GM19328 (cell line): Measurements from ENCODE around the gene RAD51AP1.

Source experiments
- ATAC-seq: cut with Tn5 transposase; IDR thresholded peaks from one replicate; pipeline ENCODE4 v1.9.1; 2021; ENCODE audit warnings: mild to moderate bottlenecking, moderate library complexity; ENCODE audit not compliant: unreplicated experiment

Gene RAD51AP1

DNA sequence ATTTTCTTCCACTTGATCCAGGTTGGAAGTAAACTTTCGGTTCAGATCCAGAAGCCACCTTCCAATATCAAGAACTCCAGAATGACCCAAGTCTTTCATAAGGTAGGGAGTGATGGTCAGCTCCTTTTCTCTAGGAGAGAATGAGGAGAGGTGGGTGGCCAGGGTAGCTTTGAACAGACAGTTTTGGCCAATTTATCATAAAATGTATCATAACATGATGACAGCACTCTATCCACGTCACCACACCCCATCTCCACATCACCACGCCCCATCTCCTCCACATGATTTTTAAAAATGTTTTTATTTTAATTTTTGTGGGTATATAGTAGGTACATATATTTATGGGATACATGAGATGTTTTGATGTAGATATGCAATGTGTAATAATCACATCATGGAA, 50.2 kb downstream of the RAD51AP1 start:
- no peak for ATAC-seq

DNA sequence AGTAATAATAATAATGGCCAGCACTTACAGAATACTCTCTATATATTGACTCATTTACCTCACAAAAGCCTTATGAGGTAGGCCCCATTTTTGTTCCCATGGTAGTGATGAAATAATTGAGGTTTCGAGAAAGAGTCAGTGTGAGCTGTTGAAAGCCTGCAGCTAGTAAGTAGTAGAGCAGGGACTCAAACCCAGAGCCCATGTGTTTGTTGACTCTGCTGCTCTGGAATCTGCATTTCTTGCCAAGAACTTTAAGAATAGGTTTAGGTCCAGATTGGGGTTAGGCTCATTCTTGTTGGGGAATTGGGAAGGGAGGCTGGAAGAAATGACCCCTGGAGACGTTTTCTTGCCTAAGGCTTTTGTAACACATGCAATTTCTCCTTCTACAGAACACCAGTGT, 51.3 kb downstream of the RAD51AP1 start:
- ATAC-seq: no peak

DNA sequence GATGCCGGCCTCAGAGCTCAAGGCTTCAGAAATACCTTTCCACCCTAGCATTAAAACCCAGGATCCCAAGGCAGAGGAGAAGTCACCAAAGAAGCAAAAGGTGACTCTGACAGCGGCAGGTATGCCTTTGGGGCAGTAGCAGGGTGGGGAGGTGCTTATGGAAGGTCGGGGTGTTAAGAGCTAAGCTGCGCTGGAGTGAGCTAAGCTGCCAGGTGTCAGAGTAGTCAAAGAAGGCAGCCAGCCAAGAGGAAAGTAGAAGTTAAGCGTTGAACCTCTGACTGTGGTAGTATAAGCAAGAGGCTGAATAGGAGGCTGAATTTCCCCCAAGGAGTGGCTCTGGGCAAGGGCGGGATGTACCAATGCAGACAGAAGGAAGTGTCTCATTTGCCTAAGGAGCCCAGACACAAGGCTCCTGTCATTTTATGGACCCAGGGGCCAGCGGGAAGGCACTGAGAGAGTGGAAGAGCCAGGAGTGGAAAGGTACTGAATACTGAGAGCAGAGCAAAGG, 52.5 kb downstream of the RAD51AP1 start:
- ATAC-seq: no peak

DNA sequence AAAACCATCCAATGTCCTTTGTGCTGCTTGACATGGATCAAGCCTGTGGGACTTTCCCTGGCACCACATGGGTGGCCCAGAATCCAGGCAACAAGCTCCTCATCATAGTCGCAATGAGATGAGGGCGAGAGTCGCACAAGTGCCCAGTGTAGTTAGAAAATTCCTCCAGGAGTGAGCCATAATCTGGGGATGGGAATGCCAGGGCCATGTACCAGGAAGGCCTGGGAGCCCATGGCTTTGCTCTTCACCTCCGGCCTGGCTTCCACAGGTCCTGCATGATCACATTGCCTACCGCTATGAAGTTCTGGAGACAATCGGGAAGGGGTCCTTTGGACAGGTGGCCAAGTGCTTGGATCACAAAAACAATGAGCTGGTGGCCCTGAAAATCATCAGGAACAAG, 57.2 kb downstream of the RAD51AP1 start:
- no peak for ATAC-seq

DNA sequence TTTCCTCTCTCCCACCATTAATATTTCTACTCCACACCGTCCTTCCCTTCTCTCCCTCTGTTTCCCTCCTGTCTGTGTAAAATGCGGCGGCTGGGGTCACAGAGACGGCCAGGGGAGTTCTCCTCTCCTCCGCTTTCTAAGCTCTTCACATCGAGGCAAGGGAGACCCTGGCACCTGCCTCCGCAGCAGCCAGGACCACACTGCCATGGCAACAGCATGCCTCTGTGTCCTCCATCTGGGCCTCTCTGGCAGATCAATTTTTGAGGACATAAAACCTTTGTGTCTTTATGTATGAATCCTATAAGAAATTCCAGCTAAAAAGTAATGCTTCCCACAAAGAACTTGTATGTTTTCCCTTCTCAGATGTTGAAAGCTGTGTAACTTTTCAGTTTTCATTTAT, 64.7 kb downstream of the RAD51AP1 start:
- ATAC-seq: no peak

DNA sequence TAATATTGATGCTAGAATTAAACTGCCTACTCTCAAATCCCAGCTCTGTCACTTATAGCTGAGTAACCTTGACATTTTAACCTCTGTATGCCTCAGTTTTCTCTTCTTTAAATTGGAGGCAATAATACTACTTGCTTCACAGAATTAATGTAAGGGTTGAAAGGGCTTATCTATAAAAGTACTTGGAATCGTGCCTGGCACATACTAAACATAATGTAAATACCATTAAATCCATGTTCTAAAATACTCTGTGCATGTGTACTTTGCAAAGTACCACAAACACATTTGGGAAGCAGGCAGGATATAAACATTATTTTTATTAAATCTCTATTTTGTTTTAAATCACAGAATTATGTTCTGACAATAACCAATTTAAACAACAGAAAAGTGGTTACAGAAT, 65.3 kb downstream of the RAD51AP1 start:
- no peak for ATAC-seq

DNA sequence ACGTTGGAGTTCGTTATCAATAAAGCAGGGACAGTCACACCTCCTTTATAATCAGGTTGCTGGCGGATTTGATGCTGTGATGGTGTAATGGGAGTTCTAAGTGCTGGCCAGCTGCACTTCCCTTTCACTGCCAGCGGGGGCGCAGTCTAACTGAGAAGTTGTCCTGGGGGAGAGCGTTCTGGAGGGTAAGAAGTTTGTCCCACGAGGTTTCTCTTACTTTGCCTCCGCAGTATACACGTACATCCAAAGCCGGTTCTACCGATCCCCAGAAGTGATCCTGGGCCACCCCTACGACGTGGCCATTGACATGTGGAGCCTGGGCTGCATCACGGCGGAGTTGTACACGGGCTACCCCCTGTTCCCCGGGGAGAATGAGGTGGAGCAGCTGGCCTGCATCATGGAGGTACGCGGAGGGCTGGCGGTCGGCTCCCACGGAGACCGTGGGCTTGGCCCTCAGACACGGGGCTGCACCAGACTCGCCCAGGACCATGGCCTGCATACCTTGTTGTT, 66.0 kb downstream of the RAD51AP1 start:
- ATAC-seq: peak; percentile 96

DNA sequence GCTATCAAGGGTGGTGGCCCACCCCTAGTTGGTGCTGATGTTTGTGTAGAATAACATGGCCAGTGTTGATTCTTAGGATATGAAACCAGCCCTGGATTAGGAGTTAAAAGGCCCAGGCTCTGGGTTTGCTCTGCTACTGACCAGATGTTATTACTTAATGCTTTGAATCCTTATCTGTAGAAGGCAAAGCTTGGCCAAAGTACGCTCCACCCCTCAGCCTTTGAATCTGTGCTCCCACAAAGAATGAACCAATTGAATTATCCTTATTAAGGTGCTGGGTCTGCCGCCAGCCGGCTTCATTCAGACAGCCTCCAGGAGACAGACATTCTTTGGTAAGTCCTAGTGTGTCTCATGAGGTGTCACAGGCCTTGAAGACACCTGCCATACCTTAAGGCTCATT, 68.4 kb downstream of the RAD51AP1 start:
- no peak for ATAC-seq

DNA sequence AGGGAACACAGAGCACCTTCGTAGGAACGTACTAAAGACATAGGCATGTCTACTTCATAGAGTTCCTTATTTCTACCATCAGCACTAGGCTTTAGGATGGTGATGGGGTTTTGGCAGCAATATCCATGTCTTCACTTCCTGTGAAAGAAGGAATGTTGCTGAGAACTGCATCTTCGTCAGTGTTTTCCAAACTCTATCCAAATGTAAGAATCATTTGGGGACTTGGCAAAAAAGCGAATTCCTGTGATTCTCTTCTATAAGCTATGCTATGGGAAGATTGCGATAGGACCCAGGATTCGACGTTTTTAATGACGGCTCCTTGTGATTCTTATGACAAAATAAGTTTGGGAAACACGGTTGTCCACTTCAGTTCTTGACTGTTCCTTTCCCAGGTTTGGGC, 70.4 kb downstream of the RAD51AP1 start:
- no peak for ATAC-seq
